ENCODE measurements around the gene HEXB. TPM values are rescaled to one million over a fixed set of nuclear protein-coding genes. Genes with fewer than 3 reads are reported as not detected.
A peak's percentile ranks its signal among the peaks of the same experiment; 100 is the strongest.

Gene HEXB
- total and polyA plus RNA-seq, 2 of the 13 experiments (the other 11 are each of a cell fraction or from before 2014, with no cell fraction given) = 100 to 104 TPM

DNA sequence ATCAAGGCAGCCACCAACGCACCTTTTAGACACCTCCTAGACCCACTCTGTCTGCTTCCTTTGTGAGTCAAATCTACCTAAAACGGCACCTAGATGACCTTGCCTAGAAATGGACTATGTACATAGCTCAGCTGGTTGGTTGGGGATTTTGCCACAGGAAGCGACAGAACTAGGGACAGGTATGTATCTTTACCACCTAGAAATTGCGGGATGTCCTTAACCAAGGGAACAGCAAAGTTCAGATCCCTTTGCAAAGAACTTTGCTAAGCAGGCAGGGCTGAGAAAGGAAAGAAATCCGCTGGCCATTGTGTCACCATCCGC lies 42.5 kb upstream of the HEXB start (continued):
- TF ChIP-seq ZNF550 (CRISPR knock-in tag; IDR thresholded peaks at IDR 0.05; ENCODE audit: borderline replicate concordance) (no peak), HDAC6 (IDR thresholded peaks at IDR 0.05; ENCODE audit: low read depth, low read length) (no peak), RARA (CRISPR knock-in tag; IDR thresholded peaks at IDR 0.05) (peak; percentile 30; the same call in 1 of the 2 replicates), TEAD3 (CRISPR knock-in tag; optimal IDR thresholded peaks at IDR 0.05; ENCODE audit: borderline replicate concordance) (peak; percentile 71), GTF2F1 (IDR thresholded peaks at IDR 0.05; ENCODE audit: low read length) (no peak), POLR2AphosphoS2 (IDR thresholded peaks at IDR 0.05; ENCODE audit: low read depth, low read length) (no peak), ZNF879 (CRISPR knock-in tag; IDR thresholded peaks at IDR 0.05) (no peak), ELF1 (CRISPR knock-in tag; IDR thresholded peaks at IDR 0.05) (no peak), DMAP1 (CRISPR knock-in tag; IDR thresholded peaks at IDR 0.05) (no peak), ETV5 (CRISPR knock-in tag; IDR thresholded peaks at IDR 0.05; ENCODE audit: borderline replicate concordance) (peak; percentile 67; the same call in 1 of the 2 replicates)
- TF ChIP-seq, protein P1, sequence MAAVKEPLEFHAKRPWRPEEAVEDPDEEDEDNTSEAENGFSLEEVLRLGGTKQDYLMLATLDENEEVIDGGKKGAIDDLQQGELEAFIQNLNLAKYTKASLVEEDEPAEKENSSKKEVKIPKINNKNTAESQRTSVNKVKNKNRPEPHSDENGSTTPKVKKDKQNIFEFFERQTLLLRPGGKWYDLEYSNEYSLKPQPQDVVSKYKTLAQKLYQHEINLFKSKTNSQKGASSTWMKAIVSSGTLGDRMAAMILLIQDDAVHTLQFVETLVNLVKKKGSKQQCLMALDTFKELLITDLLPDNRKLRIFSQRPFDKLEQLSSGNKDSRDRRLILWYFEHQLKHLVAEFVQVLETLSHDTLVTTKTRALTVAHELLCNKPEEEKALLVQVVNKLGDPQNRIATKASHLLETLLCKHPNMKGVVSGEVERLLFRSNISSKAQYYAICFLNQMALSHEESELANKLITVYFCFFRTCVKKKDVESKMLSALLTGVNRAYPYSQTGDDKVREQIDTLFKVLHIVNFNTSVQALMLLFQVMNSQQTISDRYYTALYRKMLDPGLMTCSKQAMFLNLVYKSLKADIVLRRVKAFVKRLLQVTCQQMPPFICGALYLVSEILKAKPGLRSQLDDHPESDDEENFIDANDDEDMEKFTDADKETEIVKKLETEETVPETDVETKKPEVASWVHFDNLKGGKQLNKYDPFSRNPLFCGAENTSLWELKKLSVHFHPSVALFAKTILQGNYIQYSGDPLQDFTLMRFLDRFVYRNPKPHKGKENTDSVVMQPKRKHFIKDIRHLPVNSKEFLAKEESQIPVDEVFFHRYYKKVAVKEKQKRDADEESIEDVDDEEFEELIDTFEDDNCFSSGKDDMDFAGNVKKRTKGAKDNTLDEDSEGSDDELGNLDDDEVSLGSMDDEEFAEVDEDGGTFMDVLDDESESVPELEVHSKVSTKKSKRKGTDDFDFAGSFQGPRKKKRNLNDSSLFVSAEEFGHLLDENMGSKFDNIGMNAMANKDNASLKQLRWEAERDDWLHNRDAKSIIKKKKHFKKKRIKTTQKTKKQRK (IDR thresholded peaks at IDR 0.05; ENCODE audit: low read length) = no peak
- TF ChIP-seq, protein P2, sequence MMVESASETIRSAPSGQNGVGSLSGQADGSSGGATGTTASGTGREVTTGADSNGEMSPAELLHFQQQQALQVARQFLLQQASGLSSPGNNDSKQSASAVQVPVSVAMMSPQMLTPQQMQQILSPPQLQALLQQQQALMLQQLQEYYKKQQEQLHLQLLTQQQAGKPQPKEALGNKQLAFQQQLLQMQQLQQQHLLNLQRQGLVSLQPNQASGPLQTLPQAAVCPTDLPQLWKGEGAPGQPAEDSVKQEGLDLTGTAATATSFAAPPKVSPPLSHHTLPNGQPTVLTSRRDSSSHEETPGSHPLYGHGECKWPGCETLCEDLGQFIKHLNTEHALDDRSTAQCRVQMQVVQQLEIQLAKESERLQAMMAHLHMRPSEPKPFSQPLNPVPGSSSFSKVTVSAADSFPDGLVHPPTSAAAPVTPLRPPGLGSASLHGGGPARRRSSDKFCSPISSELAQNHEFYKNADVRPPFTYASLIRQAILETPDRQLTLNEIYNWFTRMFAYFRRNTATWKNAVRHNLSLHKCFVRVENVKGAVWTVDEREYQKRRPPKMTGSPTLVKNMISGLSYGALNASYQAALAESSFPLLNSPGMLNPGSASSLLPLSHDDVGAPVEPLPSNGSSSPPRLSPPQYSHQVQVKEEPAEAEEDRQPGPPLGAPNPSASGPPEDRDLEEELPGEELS (CRISPR knock-in tag; IDR thresholded peaks at IDR 0.05) = no peak
- TF ChIP-seq, protein P3, sequence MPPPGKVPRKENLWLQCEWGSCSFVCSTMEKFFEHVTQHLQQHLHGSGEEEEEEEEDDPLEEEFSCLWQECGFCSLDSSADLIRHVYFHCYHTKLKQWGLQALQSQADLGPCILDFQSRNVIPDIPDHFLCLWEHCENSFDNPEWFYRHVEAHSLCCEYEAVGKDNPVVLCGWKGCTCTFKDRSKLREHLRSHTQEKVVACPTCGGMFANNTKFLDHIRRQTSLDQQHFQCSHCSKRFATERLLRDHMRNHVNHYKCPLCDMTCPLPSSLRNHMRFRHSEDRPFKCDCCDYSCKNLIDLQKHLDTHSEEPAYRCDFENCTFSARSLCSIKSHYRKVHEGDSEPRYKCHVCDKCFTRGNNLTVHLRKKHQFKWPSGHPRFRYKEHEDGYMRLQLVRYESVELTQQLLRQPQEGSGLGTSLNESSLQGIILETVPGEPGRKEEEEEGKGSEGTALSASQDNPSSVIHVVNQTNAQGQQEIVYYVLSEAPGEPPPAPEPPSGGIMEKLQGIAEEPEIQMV (CRISPR knock-in tag; IDR thresholded peaks at IDR 0.05; ENCODE audit: low read depth) = no peak
- TF ChIP-seq, protein P4, sequence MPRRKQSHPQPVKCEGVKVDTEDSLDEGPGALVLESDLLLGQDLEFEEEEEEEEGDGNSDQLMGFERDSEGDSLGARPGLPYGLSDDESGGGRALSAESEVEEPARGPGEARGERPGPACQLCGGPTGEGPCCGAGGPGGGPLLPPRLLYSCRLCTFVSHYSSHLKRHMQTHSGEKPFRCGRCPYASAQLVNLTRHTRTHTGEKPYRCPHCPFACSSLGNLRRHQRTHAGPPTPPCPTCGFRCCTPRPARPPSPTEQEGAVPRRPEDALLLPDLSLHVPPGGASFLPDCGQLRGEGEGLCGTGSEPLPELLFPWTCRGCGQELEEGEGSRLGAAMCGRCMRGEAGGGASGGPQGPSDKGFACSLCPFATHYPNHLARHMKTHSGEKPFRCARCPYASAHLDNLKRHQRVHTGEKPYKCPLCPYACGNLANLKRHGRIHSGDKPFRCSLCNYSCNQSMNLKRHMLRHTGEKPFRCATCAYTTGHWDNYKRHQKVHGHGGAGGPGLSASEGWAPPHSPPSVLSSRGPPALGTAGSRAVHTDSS (CRISPR knock-in tag; conservative IDR thresholded peaks at IDR 0.05) = no peak
- TF ChIP-seq, protein P5, sequence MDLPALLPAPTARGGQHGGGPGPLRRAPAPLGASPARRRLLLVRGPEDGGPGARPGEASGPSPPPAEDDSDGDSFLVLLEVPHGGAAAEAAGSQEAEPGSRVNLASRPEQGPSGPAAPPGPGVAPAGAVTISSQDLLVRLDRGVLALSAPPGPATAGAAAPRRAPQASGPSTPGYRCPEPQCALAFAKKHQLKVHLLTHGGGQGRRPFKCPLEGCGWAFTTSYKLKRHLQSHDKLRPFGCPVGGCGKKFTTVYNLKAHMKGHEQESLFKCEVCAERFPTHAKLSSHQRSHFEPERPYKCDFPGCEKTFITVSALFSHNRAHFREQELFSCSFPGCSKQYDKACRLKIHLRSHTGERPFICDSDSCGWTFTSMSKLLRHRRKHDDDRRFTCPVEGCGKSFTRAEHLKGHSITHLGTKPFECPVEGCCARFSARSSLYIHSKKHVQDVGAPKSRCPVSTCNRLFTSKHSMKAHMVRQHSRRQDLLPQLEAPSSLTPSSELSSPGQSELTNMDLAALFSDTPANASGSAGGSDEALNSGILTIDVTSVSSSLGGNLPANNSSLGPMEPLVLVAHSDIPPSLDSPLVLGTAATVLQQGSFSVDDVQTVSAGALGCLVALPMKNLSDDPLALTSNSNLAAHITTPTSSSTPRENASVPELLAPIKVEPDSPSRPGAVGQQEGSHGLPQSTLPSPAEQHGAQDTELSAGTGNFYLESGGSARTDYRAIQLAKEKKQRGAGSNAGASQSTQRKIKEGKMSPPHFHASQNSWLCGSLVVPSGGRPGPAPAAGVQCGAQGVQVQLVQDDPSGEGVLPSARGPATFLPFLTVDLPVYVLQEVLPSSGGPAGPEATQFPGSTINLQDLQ (CRISPR knock-in tag; IDR thresholded peaks at IDR 0.05) = no peak
- TF ChIP-seq, protein P6, sequence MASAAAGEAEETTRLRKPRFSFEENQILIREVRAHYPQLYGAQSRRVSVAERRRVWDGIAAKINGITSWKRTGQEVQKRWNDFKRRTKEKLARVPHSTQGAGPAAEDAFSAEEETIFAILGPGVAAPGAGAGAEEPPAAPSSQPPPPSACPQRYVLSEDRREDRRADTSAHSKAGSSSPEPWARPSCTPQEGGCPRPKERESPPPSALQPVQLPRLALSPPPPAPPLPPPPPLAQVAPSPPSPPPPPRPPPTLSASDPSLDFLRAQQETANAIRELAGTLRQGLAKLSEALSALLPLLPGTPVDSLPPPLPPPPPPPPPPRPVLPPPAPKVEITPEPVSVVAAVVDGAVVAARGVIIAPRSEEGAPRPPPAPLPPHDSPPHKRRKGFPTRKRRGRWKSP (CRISPR knock-in tag; IDR thresholded peaks at IDR 0.05) = no peak

Data from HepG2 (cell line).